Prostate gland (tissue), 2 donors: Measurements from ENCODE around the gene CCDC69.
"Not testable (repeated sequence)": the region's sequence is repeated elsewhere in the genome, so short reads cannot be mapped to it uniquely, and the experiment has no call there.

Source experiments
- POLR2A ChIP-seq: fragments of 450-650 bp; IDR thresholded peaks from one replicate; pipeline ENCODE4 v1.6.1; 2016; ENCODE audit warnings: antibody characterized with exemption, mild to moderate bottlenecking
- POLR2AphosphoS5 ChIP-seq: sonication (generic); formaldehyde crosslinking; IDR thresholded peaks from one replicate; pipeline ENCODE4 v1.6.1; 2017; ENCODE audit warnings: antibody characterized with exemption
- TF ChIP-seq, protein P1 (sequence below), 4 experiments: fragments of 200-600 bp in 2 of 4; fragments of 450-650 bp in 2 of 4; sonication (generic) in 2 of 4; IDR thresholded peaks; 1 replicate in 3 of 4; 2 replicates in 1 of 4; pipeline ENCODE4 v1.5.1; 2016 to 2019; ENCODE audit warnings: antibody characterized with exemption in 4 of 4, mild to moderate bottlenecking in 2 of 4, moderate library complexity in 2 of 4

DNA sequence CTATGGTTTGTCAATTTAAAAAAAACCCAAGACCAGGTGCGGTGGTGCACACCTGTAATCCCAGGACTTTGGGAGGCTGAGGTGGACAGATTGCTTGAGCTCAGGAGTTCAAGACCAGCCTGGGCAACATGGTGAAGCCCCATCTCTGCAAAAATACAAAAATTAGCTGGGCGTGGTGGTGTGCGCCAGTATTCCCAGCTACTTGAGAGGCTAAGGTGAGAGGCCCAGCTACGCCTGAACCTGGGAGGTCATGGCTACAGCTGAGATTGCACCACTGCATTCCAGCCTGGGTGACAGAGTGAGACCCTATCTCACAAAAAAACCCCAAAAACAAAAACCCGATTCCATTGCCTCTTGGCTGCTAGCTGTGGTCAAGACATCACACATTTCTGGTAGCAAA, 31.1 kb upstream of the CCDC69 start:
- not testable (repeated sequence) for TF ChIP-seq POLR2A, POLR2AphosphoS5
- TF ChIP-seq, protein P1, sequence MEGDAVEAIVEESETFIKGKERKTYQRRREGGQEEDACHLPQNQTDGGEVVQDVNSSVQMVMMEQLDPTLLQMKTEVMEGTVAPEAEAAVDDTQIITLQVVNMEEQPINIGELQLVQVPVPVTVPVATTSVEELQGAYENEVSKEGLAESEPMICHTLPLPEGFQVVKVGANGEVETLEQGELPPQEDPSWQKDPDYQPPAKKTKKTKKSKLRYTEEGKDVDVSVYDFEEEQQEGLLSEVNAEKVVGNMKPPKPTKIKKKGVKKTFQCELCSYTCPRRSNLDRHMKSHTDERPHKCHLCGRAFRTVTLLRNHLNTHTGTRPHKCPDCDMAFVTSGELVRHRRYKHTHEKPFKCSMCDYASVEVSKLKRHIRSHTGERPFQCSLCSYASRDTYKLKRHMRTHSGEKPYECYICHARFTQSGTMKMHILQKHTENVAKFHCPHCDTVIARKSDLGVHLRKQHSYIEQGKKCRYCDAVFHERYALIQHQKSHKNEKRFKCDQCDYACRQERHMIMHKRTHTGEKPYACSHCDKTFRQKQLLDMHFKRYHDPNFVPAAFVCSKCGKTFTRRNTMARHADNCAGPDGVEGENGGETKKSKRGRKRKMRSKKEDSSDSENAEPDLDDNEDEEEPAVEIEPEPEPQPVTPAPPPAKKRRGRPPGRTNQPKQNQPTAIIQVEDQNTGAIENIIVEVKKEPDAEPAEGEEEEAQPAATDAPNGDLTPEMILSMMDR (IDR thresholded peaks at IDR 0.05): not testable (repeated sequence)
